GM19035 (cell line): ENCODE results near the gene CDKAL1.

Source experiments
- ATAC-seq: cut with Tn5 transposase; IDR thresholded peaks from one replicate; pipeline ENCODE4 v1.9.1; 2021; ENCODE audit not compliant: unreplicated experiment

Gene CDKAL1

DNA sequence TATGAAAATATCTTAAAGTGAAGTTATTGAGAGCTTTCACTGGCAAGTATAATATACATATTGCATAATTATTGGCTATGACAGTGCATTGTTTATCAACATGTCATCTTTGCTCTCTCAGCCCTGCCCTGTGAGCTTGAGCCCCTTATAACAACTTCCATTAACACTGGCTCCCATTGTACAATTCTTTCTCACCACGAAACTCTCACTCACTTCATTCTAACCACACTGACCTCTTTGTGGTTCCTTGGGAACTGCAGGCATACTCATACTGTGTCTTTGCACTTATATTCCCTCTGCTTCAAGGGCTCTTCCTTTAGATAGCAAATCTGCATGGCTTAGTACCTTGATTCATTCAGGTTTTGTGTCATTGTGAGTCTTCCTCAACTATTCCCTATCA is 411.8 kb downstream of the CDKAL1 start:
- peak; percentile 73 for ATAC-seq

DNA sequence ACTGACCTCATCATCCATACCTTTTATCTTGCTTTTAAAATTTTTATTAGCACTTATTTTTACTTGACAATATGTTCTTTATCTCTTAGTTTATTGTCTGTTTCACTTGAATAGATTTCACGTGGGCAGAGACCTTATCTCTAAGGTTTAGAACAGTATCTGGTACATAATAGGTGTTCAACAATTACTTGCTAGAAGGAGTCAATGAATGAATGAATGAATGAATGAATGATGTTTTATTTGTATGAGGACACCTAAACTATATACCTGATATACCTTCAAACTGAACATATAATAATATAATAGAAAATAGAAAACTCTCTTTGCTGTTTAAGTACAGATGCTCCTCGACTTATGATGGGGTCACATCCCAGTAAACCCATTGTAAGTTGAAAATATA is 412.6 kb downstream of the CDKAL1 start:
- ATAC-seq = no peak

DNA sequence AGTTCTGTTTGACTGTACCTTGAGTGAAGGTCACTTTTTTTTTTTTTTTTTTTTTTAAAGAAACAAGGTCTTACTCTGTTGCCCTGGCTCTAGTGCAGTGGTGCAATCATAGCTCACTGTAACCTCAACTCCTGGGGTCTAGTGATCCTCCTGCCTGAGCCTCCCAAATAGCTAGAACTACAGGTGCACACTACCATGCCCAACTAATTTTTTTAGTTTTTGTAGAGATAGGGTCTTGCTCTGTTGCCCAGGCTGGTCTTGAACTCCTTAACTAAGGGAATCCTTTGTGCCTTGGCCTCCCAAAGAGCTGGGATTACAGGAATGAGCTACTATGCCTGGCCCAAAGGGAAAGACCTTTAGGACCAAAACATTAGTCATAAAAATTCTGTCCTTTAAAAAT is 413.7 kb downstream of the CDKAL1 start:
- ATAC-seq = no peak

GRCh38 chr6:20948556-20948955 is 414.3 kb downstream of the CDKAL1 start:
- no peak for ATAC-seq

- no peak for ATAC-seq
Observed at GRCh38 chr6:20949138-20949537, 414.9 kb downstream of the CDKAL1 start.

GRCh38 chr6:20952699-20953474 is 418.6 kb downstream of the CDKAL1 start:
- ATAC-seq = no peak

DNA sequence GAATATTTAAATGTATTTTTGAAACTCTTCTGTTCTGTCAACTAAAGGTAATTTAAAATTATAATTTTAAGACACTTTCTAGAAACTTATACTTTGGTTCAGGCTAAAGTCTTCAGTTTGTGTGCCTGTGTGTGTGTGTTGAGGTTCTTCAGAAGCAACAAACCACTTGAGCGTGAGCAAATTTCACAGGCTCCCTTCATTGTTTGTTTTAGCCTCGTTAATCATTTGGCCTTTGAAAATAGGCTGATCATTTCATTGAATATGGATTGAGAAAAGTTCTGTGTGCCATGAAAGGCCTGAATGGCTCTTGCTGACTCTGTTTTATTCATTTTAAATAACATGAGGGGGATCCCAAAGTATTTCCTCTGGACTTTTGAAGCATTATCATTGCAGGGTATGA is 420.1 kb downstream of the CDKAL1 start:
- ATAC-seq = no peak

- ATAC-seq = no peak
Observed at GRCh38 chr6:20955131-20955530, 420.9 kb downstream of the CDKAL1 start.

DNA sequence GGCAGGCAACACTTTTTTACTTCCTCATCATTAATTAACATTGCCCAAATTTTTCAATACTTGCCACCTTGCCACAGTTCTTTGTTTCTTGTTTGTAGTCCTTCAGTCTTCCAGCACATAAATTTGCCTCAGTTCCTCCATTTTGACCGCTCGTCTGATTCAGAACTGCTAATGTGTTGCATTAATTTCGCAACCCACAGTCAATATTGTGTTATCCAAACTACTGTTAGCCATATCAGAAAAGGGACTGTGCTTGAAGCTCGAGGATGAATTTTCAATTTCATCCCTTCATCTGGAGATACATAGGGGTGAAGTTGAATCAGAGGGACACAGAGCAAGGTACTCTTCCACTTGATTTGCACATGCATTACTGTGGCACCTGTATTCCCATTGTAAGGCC is 421.5 kb downstream of the CDKAL1 start:
- no peak for ATAC-seq

GRCh38 chr6:20960067-20960466 is 425.8 kb downstream of the CDKAL1 start:
- ATAC-seq = no peak

- ATAC-seq = no peak
Observed at GRCh38 chr6:20965276-20965675, 431.0 kb downstream of the CDKAL1 start.

DNA sequence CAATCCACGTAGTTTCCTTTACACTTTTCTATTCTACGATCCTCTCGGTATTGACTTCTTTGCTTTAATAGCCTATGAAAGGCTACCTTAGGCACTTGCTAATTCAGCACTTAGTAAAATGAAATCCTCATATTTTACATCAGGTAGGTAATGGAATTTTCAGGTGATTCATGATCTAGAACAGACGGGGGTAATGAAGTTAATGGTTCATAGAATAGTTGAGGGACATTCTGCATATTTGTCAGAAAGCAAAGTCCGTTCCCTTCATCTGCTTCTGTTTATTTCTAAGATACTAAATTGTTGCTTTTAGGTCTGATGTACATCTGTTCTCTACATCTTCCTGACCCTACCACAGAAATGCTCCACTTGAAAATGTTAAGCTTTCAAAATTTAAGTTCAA is 431.7 kb downstream of the CDKAL1 start:
- ATAC-seq = no peak

DNA sequence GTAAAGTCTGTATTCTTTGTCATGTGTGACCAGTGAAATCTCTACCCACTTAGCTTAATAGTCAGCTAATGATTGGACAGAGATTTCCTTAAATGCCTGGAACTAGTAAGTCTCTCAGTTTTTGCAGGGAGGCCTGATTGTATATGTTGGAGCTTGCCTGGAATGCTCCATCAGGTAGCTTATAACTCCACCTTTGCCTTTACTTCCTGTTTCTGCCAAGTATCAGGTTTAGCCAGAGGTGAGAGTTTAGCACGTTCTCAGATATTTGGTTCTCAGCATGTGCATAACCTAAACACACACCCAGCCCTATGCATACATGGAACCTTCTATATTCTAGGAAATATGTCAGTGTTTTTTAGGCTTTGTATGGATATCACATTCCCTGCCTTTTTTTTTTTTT is 435.3 kb downstream of the CDKAL1 start:
- ATAC-seq = no peak

- ATAC-seq = no peak
Observed at GRCh38 chr6:20976391-20976918, 442.2 kb downstream of the CDKAL1 start.

GRCh38 chr6:20978151-20978614 is 443.9 kb downstream of the CDKAL1 start:
- peak; percentile 82 for ATAC-seq

GRCh38 chr6:20979076-20979475 is 444.8 kb downstream of the CDKAL1 start:
- ATAC-seq = no peak

- no peak for ATAC-seq
Observed at GRCh38 chr6:20983961-20984360, 449.7 kb downstream of the CDKAL1 start.

GRCh38 chr6:20985821-20986220 is 451.6 kb downstream of the CDKAL1 start:
- ATAC-seq = no peak

GRCh38 chr6:20991910-20992309 is 457.7 kb downstream of the CDKAL1 start:
- ATAC-seq = no peak

GRCh38 chr6:20996099-20996498 is 461.8 kb downstream of the CDKAL1 start:
- ATAC-seq = no peak

GRCh38 chr6:20997143-20997769 is 463.0 kb downstream of the CDKAL1 start:
- no peak for ATAC-seq

DNA sequence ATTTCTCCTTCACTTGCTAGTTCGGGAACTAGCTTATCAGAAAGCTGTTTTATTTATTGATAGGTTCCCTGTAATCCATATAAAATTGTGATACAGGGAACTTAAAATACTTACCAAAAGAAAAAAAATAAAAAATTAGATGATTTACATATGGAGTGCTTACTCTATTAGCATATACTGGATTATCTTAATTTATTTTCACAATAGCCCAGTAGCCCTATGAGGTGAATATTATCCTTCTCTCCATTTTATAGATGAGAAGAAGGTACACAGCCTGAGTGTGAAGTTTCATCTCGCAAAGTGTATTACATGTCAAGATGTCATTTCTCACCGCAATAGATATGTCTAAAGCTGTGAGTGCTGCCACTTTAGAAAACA is 463.5 kb downstream of the CDKAL1 start:
- ATAC-seq = no peak
